ENCODE data around the gene OR10V1. TPM values are rescaled to one million over a fixed set of nuclear protein-coding genes. Genes with fewer than 3 reads are reported as not detected.

The OR10V1 gene
- polyA plus RNA-seq, 2 of the 4 experiments (the other 2 are of a cell fraction): not detected

GRCh38 chr11:59729834-59730233 is 16.2 kb upstream of the OR10V1 start:
- ChIA-PET POLR2A (no interaction called here), CTCF (interaction anchor here (5.0 kb wide), 1 partner anchor 25 kb away, joined by 17 read pairs; the partner anchor contains the start of gene STX3)
- FAIRE-seq (no peak), DNase-seq (ENCODE audit: low read depth in 1 of 2, low spot score in 1 of 2) (no peak), ATAC-seq (no peak)
- H3K27ac ChIP-seq: no peak overlapping the region
- H3K4me3 ChIP-seq: no peak overlapping the region
- TF ChIP-seq, protein P1, sequence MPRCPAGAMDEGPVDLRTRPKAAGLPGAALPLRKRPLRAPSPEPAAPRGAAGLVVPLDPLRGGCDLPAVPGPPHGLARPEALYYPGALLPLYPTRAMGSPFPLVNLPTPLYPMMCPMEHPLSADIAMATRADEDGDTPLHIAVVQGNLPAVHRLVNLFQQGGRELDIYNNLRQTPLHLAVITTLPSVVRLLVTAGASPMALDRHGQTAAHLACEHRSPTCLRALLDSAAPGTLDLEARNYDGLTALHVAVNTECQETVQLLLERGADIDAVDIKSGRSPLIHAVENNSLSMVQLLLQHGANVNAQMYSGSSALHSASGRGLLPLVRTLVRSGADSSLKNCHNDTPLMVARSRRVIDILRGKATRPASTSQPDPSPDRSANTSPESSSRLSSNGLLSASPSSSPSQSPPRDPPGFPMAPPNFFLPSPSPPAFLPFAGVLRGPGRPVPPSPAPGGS (IDR thresholded peaks at IDR 0.05): no peak
- TF ChIP-seq CHD4 (IDR thresholded peaks at IDR 0.05; ENCODE audit: borderline replicate concordance): no peak
- TF ChIP-seq FOSB (CRISPR knock-in tag; IDR thresholded peaks at IDR 0.05): no peak
- TF ChIP-seq NPAS2 (CRISPR knock-in tag; IDR thresholded peaks at IDR 0.05; ENCODE audit: borderline replicate concordance): no peak
- TF ChIP-seq HDAC2 (IDR thresholded peaks at IDR 0.05): no peak
- no peak for TF ChIP-seq CHD2 (IDR thresholded peaks at IDR 0.05; ENCODE audit: low read length, partially characterized antibody)
- TF ChIP-seq PHF8 (IDR thresholded peaks at IDR 0.05; ENCODE audit: borderline replicate concordance, low read depth): no peak
- TF ChIP-seq EHMT2 (IDR thresholded peaks at IDR 0.05; ENCODE audit: low read depth): no peak
- no peak for TF ChIP-seq FOXS1 (CRISPR knock-in tag; IDR thresholded peaks at IDR 0.05)
- no peak for TF ChIP-seq EP300 (IDR thresholded peaks at IDR 0.05)
- no peak for TF ChIP-seq JUN (IDR thresholded peaks at IDR 0.05)
- no peak for TF ChIP-seq SREBF2 (IDR thresholded peaks at IDR 0.05)
- H3K4me2 ChIP-seq: no peak overlapping the region
- no peaks in the 10 kb centered on the region for H3K4me1 ChIP-seq
- 81% methylated on average over 5 of the region's 5 CpGs for WGBS (ENCODE audit: missing lambda C conversion rate)
- no peaks in the 10 kb centered on the region for H3K9me3 ChIP-seq

- Histone ChIP-seq H3K4me1 (no peaks in the 10 kb centered on the region), H3K27ac (no peak overlapping the region), H3K4me3 (no peak overlapping the region), H3K9me3 (no peaks in the 10 kb centered on the region), H3K4me2 (no peak overlapping the region)
- ChIA-PET POLR2A (no interaction called here), CTCF (interaction anchor here (5.0 kb wide), 1 partner anchor 26 kb away, joined by 17 read pairs; the partner anchor contains the start of gene STX3)
- TF ChIP-seq RNF2 (IDR thresholded peaks at IDR 0.05; ENCODE audit: borderline replicate concordance, low read depth) (no peak), HOXA7 (CRISPR knock-in tag; IDR thresholded peaks at IDR 0.05) (no peak), HES2 (IDR thresholded peaks at IDR 0.05) (no peak), FOSB (CRISPR knock-in tag; IDR thresholded peaks at IDR 0.05) (no peak), FOXS1 (CRISPR knock-in tag; IDR thresholded peaks at IDR 0.05) (no peak), E2F6 (IDR thresholded peaks at IDR 0.05; ENCODE audit: borderline replicate concordance, low read depth) (no peak), JUNB (IDR thresholded peaks at IDR 0.05) (no peak), MAX (IDR thresholded peaks at IDR 0.05) (no peak), POLR2AphosphoS2 (conservative IDR thresholded peaks at IDR 0.05; ENCODE audit: low read length) (no peak)
- TF ChIP-seq, protein P2, sequence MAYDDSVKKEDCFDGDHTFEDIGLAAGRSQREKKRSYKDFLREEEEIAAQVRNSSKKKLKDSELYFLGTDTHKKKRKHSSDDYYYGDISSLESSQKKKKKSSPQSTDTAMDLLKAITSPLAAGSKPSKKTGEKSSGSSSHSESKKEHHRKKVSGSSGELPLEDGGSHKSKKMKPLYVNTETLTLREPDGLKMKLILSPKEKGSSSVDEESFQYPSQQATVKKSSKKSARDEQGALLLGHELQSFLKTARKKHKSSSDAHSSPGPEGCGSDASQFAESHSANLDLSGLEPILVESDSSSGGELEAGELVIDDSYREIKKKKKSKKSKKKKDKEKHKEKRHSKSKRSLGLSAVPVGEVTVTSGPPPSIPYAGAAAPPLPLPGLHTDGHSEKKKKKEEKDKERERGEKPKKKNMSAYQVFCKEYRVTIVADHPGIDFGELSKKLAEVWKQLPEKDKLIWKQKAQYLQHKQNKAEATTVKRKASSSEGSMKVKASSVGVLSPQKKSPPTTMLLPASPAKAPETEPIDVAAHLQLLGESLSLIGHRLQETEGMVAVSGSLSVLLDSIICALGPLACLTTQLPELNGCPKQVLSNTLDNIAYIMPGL (CRISPR knock-in tag; IDR thresholded peaks at IDR 0.05; ENCODE audit: borderline replicate concordance): no peak
- ATAC-seq: no peak
- FAIRE-seq: no peak
- WGBS (ENCODE audit: missing lambda C conversion rate): 32% methylated on average over 1 of the region's 1 CpG
- no peak for DNase-seq (ENCODE audit: low read depth in 1 of 2, low spot score in 1 of 2)
Observed at GRCh38 chr11:59728913-59729312, 15.3 kb upstream of the OR10V1 start.

DNA sequence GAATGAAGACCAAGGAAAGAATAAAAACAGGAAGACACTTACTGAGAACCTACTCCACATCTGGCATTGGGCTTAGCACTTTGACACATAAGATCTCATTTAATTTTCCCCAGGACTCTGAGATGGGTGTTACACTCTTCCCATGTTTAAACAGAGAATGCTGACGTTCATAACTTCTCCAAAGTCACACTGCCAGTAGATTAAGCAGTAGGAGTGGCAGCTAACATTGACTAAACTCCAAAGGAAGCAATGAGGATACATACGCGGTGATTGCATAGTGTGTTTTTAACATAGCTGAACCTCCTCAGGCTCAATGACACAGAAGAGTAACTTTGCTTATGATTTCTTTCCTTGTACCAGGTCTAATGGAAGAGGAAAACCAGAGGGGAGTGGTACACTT is 14.5 kb upstream of the OR10V1 start:
- FAIRE-seq (no peak), ATAC-seq (no peak), DNase-seq (ENCODE audit: low read depth in 1 of 2, low spot score in 1 of 2) (no peak)
- Histone ChIP-seq H3K9me3 (no peaks in the 10 kb centered on the region), H3K4me1 (no peaks in the 10 kb centered on the region), H3K27ac (no peak overlapping the region), H3K4me2 (no peak overlapping the region), H3K4me3 (no peak overlapping the region)
- ChIA-PET POLR2A (no interaction called here), CTCF (interaction anchor here (5.0 kb wide), 1 partner anchor 27 kb away, joined by 17 read pairs; the partner anchor contains the start of gene STX3)
- 69% methylated on average over 3 of the region's 3 CpGs for WGBS (ENCODE audit: missing lambda C conversion rate)
- no peak for TF ChIP-seq ELK1 (IDR thresholded peaks at IDR 0.05; ENCODE audit: low read depth, low read length)
- no peak for TF ChIP-seq MAX (IDR thresholded peaks at IDR 0.05)
- TF ChIP-seq MYC (IDR thresholded peaks at IDR 0.05; ENCODE audit: borderline replicate concordance, low read length): no peak
- no peak for TF ChIP-seq TFCP2L1 (CRISPR knock-in tag; IDR thresholded peaks at IDR 0.05)
- TF ChIP-seq, protein P3, sequence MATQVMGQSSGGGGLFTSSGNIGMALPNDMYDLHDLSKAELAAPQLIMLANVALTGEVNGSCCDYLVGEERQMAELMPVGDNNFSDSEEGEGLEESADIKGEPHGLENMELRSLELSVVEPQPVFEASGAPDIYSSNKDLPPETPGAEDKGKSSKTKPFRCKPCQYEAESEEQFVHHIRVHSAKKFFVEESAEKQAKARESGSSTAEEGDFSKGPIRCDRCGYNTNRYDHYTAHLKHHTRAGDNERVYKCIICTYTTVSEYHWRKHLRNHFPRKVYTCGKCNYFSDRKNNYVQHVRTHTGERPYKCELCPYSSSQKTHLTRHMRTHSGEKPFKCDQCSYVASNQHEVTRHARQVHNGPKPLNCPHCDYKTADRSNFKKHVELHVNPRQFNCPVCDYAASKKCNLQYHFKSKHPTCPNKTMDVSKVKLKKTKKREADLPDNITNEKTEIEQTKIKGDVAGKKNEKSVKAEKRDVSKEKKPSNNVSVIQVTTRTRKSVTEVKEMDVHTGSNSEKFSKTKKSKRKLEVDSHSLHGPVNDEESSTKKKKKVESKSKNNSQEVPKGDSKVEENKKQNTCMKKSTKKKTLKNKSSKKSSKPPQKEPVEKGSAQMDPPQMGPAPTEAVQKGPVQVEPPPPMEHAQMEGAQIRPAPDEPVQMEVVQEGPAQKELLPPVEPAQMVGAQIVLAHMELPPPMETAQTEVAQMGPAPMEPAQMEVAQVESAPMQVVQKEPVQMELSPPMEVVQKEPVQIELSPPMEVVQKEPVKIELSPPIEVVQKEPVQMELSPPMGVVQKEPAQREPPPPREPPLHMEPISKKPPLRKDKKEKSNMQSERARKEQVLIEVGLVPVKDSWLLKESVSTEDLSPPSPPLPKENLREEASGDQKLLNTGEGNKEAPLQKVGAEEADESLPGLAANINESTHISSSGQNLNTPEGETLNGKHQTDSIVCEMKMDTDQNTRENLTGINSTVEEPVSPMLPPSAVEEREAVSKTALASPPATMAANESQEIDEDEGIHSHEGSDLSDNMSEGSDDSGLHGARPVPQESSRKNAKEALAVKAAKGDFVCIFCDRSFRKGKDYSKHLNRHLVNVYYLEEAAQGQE (IDR thresholded peaks at IDR 0.05): no peak
- TF ChIP-seq ZC3H11A (IDR thresholded peaks at IDR 0.05): no peak
- TF ChIP-seq EHF (CRISPR knock-in tag; IDR thresholded peaks at IDR 0.05): no peak
